Tibial artery (tissue), 4 donors: ENCODE measurements around the gene NXPE4.
"Not testable (repeated sequence)": the region's sequence is repeated elsewhere in the genome, so short reads cannot be mapped to it uniquely, and the experiment has no call there.

Source experiments
- DNase-seq, 2 donors: peaks; one replicate each; pipeline ENCODE4 v3.0.0-alpha.2; 2019
- H3K27ac ChIP-seq, 2 donors: fragments of 200-600 bp; sonication (generic) in 1 of 2; 1 replicate in 1 of 2; 2 replicates in 1 of 2; pipeline ENCODE4 v1.5.1; 2018 to 2019; ENCODE audit warnings: mild to moderate bottlenecking in 1 of 2
- H3K27me3 ChIP-seq, 2 donors: fragments of 200-600 bp; sonication (generic) in 1 of 2; one replicate each; pipeline versions ENCODE4 v1.5.1 to v1.6.0; 2016 to 2019
- H3K36me3 ChIP-seq, 3 donors: fragments of 200-600 bp; sonication (generic) in 2 of 3; one replicate each; pipeline ENCODE4 v1.5.1; 2016 to 2019; ENCODE audit warnings: mild to moderate bottlenecking in 2 of 3
- H3K4me1 ChIP-seq, 4 donors: fragments of 200-600 bp; sonication (generic) in 2 of 4; 1 replicate in 3 of 4; 2 replicates in 1 of 4; pipeline ENCODE4 v1.5.1; 2016 to 2019
- H3K4me3 ChIP-seq, 2 donors: fragments of 200-600 bp; sonication (generic) in 1 of 2; 1 replicate in 1 of 2; 2 replicates in 1 of 2; pipeline ENCODE4 v1.5.1; 2018 to 2019; ENCODE audit warnings: mild to moderate bottlenecking in 2 of 2
- H3K9me3 ChIP-seq, 3 donors: fragments of 200-600 bp; sonication (generic) in 1 of 3; one replicate each; pipeline ENCODE4 v1.5.1; 2016 to 2019
- intact Hi-C: fragments of 100-400 bp; cut with DNase I; formaldehyde crosslinking; loops from one replicate; pipeline ENCODE4 v1.15.0; 2023; ENCODE audit warnings: low total_unique reads
- TF ChIP-seq, protein P1 (sequence below), 2 experiments: fragments of 200-600 bp in 1 of 2; fragments of 450-650 bp in 1 of 2; IDR thresholded peaks; one replicate each; pipeline ENCODE4 v1.5.1; 2017 to 2019; ENCODE audit warnings: antibody characterized with exemption in 2 of 2, mild to moderate bottlenecking in 1 of 2, moderate library complexity in 1 of 2

NXPE4 gene

DNA sequence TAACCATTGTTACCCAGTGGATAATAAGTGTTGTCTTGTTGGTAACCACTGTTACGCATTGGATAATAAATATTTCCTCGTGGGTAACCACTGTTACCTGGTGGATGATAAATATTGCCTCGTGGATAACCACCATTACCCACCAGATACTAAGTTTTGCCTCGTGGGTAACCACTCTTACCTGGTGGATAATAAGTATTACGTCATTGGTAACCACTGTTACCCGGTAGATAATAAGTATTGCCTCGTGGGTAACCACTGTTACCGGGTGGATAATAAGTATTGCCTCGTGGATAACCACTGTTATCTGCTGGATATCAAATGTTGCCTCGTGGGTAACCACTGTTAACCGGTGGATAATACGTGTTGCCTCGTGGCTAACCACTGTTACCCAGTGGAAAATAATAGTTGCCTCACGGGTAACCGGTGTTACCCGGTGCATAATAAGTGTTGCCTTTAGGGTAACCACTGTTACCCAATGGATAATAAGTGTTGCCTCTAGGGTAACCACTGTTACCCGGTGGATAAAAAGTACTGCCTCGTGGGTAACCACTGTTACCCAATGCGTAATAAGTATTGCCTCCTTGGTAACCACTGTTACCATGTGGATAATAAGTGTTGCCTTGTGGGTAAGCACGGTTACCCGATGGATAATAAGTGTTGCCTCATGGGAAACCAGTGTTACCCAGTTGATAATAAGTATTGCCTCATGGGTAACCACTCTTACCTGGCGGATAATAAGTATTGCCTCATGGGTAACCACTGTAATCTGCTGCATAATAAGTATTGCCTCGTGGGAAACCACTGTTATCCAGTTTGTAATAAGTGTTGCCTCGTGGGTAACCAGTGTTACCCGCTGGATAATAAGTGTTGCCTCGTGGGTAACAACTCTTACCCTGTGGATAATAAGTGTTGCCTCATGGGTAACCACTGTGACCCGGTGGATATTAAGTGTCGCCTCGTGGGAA, 21.9 kb upstream of the NXPE4 start:
- Histone ChIP-seq H3K4me3 (no peak overlapping the region), H3K27me3 (no peaks in the 10 kb centered on the region), H3K36me3 (no peaks in the 10 kb centered on the region), H3K4me1 (no peaks in the 10 kb centered on the region), H3K9me3 (no peaks in the 10 kb centered on the region), H3K27ac (no peak overlapping the region)
- TF ChIP-seq, protein P1, sequence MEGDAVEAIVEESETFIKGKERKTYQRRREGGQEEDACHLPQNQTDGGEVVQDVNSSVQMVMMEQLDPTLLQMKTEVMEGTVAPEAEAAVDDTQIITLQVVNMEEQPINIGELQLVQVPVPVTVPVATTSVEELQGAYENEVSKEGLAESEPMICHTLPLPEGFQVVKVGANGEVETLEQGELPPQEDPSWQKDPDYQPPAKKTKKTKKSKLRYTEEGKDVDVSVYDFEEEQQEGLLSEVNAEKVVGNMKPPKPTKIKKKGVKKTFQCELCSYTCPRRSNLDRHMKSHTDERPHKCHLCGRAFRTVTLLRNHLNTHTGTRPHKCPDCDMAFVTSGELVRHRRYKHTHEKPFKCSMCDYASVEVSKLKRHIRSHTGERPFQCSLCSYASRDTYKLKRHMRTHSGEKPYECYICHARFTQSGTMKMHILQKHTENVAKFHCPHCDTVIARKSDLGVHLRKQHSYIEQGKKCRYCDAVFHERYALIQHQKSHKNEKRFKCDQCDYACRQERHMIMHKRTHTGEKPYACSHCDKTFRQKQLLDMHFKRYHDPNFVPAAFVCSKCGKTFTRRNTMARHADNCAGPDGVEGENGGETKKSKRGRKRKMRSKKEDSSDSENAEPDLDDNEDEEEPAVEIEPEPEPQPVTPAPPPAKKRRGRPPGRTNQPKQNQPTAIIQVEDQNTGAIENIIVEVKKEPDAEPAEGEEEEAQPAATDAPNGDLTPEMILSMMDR (IDR thresholded peaks at IDR 0.05), result no peak
- intact Hi-C loops, result no loop called here
- no peak for DNase-seq

DNA sequence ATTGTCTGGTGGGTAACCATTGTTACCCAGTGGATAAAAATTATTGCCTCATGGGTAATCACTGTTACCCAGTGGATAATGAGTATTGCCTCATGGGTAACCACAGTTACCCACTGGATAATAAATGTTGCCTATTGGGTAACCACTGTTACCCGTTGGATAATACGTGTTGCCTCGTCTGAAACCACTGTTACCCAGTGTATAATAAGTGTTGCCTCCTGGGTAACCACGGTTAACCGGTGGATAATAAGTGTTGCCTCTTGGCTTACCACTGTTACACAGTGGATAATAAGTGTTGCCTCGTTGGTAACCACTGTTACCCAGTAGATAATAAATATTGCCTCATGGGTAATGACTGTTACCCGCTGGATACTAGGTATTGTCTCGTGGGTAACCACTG, 20.9 kb upstream of the NXPE4 start:
- Histone ChIP-seq H3K4me3 (no peak overlapping the region), H3K36me3 (no peaks in the 10 kb centered on the region), H3K27me3 (no peaks in the 10 kb centered on the region), H3K27ac (no peak overlapping the region), H3K4me1 (no peaks in the 10 kb centered on the region), H3K9me3 (no peaks in the 10 kb centered on the region)
- intact Hi-C loops, result no loop called here
- TF ChIP-seq, protein P1 (IDR thresholded peaks at IDR 0.05), result no peak
- no peak for DNase-seq

DNA sequence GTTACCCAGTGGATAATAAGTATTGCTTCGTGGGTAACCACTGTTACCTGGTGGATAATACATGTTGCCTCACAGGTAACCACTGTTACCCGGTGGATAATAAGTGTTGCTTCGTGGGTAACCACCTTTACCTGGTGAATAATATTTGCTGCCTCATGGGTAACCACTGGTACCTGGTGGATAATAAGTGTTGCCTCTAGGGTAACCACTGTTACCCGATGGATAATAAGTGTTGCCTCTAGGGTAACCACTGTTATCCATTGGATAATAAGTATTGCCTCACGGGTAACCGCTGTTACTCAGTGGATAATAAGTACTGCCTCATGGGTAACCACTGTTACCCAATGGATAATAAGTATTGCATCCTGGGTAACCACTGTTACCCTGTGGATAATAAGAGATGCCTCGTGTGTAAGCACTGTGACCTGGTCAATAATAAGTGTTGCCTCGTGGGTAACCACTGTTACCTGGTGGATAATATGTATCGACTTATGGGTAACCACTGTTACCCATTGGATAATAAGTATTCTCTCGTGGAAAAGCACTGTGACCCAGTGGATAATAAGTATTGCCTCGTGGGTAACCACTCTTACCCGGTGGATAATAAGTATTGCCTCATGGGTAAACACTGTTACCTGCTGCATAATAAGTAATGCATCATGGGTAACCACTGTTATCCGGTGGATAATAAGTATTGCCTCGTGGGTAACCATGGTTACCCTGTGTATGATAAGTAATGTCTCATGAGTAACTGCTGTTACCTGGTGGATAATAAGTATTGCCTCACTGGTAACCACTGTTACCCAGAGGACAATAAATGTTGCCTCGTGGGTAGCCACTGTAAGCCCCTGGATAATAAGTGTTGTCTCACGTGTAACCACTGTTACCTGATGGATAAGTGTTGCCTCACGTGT, 20.1 kb upstream of the NXPE4 start:
- Histone ChIP-seq H3K36me3 (no peaks in the 10 kb centered on the region), H3K4me3 (no peak overlapping the region), H3K27ac (no peak overlapping the region), H3K4me1 (no peaks in the 10 kb centered on the region), H3K27me3 (no peaks in the 10 kb centered on the region), H3K9me3 (no peaks in the 10 kb centered on the region)
- TF ChIP-seq, protein P1 (IDR thresholded peaks at IDR 0.05), result no peak
- DNase-seq, result no peak
- intact Hi-C loops, result no loop called here

DNA sequence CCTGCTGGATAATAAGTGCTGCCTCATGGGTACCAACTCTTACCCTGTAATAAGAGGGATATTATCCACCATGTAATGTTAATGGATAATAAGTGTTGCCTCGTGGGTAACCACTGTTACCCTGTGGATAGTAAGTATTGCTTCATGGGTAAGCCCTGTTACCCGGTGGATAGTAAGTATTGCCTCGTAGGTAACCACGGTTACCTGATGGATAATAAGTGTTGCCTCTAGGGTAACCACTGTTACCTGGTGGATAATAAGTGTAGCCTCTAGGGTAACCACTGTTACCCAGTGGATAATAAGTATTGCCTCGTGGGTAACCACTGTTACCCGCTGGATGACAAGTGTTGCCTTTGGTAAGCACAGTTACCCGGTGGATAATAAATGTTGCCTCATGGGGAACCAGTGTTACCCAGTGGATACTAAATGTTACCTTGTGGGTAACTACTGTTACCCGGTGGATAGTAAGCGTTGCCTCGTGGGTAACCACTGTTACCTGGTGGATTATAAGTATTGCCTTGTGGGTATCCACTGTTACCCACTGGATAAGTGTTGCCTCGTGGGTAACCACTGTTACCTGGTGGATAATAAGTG, 18.6 kb upstream of the NXPE4 start:
- Histone ChIP-seq H3K27me3 (no peaks in the 10 kb centered on the region), H3K9me3 (peaks cover 0 to 3% (median 0%) of the 10 kb centered on the region in 3 donors), H3K4me3 (no peak overlapping the region), H3K36me3 (no peaks in the 10 kb centered on the region), H3K27ac (no peak overlapping the region), H3K4me1 (no peaks in the 10 kb centered on the region)
- TF ChIP-seq, protein P1 (IDR thresholded peaks at IDR 0.05), result no peak
- no peak for DNase-seq
- intact Hi-C loops, result no loop called here

DNA sequence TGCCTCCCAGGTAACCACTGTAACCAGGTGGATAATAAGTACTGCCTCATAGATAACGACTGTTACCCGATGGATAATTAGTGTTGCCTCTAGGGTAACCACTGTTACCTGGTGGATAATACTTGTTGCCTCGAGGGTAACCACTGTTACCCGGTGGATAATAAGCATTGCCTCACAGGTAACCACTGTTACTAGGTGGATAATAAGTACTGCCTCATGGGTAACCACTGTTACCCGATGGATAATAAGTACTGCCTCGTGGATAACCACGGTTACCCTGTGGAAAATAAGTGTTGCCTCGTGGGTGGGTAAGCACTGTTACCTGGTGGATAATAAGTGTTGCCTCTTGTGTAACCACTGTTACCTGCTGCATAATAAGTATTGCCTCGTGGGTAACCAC, 17.5 kb upstream of the NXPE4 start:
- H3K36me3 ChIP-seq, H3K27ac ChIP-seq, H3K4me1 ChIP-seq, DNase-seq, H3K27me3 ChIP-seq, H3K9me3 ChIP-seq, H3K4me3 ChIP-seq, intact Hi-C loops: not testable (repeated sequence)
